GM12874 (cell line): Measurements from ENCODE around the gene GBX1.

Experiments used
- CTCF ChIP-seq: IDR thresholded peaks from 2 replicates; pipeline ENCODE4 v1.5.1; 2011; ENCODE audit warnings: low read depth, mild to moderate bottlenecking, control low read depth, low read length, moderate library complexity; ENCODE audit not compliant: insufficient read depth

GBX1 gene

GRCh38 chr7:151117565-151117964, 49.9 kb downstream of the GBX1 start:
- no peak for TF ChIP-seq CTCF

GRCh38 chr7:151116603-151117440, 50.7 kb downstream of the GBX1 start:
- no peak for TF ChIP-seq CTCF

GRCh38 chr7:151115836-151116418, 51.6 kb downstream of the GBX1 start:
- TF ChIP-seq CTCF = no peak

GRCh38 chr7:151115121-151115835, 52.2 kb downstream of the GBX1 start:
- no peak for TF ChIP-seq CTCF

- TF ChIP-seq CTCF = no peak
Measured at GRCh38 chr7:151114151-151115090, 53.1 kb downstream of the GBX1 start.

- TF ChIP-seq CTCF = no peak
Measured at GRCh38 chr7:151113344-151114150, 53.9 kb downstream of the GBX1 start.
